ENCODE results near the gene AKT3.

DNA sequence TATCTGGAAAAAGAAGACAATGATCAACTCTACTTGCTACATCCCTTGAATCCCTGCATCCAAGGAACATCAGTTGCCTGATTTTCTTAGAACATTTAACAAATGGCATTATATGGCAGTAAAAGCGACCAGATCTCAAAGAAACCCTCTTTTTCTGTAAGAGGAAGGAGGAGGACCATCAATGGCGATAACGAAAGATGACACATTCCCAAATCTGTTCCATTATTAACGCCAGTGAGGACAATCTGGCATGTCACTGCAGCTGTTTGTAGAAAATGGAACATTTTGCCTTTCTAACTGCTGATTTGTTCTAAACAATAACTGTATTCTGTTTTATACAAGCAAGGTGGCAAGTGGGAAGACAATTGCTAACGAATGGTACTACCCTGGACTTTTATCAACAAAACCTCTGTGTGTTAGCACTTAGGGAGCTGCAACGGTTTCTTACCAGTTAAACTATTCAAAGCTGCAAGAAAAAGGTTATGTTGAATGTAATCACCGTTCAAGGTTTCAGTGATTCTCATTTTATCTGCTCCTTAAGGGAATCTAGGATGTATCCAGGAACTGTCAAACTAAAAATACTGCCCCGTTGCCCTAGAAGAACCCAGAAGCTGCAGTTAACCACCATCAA is 342.3 kb downstream of the AKT3 start:
- TF ChIP-seq, protein P1, sequence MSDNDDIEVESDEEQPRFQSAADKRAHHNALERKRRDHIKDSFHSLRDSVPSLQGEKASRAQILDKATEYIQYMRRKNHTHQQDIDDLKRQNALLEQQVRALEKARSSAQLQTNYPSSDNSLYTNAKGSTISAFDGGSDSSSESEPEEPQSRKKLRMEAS (IDR thresholded peaks at IDR 0.05), result no peak
- TF ChIP-seq TCF12 (IDR thresholded peaks at IDR 0.05; ENCODE audit: low read depth), result no peak
- no peak for TF ChIP-seq EP300 (IDR thresholded peaks at IDR 0.05; ENCODE audit: borderline replicate concordance)
- TF ChIP-seq RAD21 (IDR thresholded peaks at IDR 0.05; ENCODE audit: low read depth), result no peak
- TF ChIP-seq, protein P2, sequence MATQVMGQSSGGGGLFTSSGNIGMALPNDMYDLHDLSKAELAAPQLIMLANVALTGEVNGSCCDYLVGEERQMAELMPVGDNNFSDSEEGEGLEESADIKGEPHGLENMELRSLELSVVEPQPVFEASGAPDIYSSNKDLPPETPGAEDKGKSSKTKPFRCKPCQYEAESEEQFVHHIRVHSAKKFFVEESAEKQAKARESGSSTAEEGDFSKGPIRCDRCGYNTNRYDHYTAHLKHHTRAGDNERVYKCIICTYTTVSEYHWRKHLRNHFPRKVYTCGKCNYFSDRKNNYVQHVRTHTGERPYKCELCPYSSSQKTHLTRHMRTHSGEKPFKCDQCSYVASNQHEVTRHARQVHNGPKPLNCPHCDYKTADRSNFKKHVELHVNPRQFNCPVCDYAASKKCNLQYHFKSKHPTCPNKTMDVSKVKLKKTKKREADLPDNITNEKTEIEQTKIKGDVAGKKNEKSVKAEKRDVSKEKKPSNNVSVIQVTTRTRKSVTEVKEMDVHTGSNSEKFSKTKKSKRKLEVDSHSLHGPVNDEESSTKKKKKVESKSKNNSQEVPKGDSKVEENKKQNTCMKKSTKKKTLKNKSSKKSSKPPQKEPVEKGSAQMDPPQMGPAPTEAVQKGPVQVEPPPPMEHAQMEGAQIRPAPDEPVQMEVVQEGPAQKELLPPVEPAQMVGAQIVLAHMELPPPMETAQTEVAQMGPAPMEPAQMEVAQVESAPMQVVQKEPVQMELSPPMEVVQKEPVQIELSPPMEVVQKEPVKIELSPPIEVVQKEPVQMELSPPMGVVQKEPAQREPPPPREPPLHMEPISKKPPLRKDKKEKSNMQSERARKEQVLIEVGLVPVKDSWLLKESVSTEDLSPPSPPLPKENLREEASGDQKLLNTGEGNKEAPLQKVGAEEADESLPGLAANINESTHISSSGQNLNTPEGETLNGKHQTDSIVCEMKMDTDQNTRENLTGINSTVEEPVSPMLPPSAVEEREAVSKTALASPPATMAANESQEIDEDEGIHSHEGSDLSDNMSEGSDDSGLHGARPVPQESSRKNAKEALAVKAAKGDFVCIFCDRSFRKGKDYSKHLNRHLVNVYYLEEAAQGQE (IDR thresholded peaks at IDR 0.05; ENCODE audit: low read depth), result no peak
- no peak for TF ChIP-seq NFIC (IDR thresholded peaks at IDR 0.05)
- TF ChIP-seq YY1 (IDR thresholded peaks at IDR 0.05; ENCODE audit: low read depth), result no peak
- TF ChIP-seq EGR1 (IDR thresholded peaks at IDR 0.05), result no peak
